GM06990 (cell line): ENCODE data around the gene SARM1.

Source experiments
- DNase-seq: peaks from one replicate; pipeline ENCODE4 v3.0.0-alpha.2; 2011; ENCODE audit not compliant: insufficient read length; ENCODE audit errors: extremely low read depth
- H3K27me3 ChIP-seq: replicated peaks from 2 replicates; pipeline ENCODE4 v1.6.0; 2011; ENCODE audit warnings: low read length; ENCODE audit not compliant: control insufficient read depth, insufficient read depth
- H3K36me3 ChIP-seq: 2 replicates; pipeline ENCODE4 v1.5.1; 2011; ENCODE audit warnings: low read length; ENCODE audit not compliant: control insufficient read depth, insufficient read depth
- H3K4me3 ChIP-seq: replicated peaks from 2 replicates; pipeline ENCODE4 v1.5.1; 2011; ENCODE audit warnings: low read depth, mild to moderate bottlenecking, control low read depth, low read length
- CTCF ChIP-seq: IDR thresholded peaks from 2 replicates; pipeline ENCODE4 v1.5.1; 2011; ENCODE audit warnings: low read length, control low read depth, mild to moderate bottlenecking, inconsistent platforms; ENCODE audit not compliant: insufficient read depth, poor library complexity, severe bottlenecking

SARM1 gene

GRCh38 chr17:28443901-28444638 is 72.6 kb downstream of the SARM1 start:
- no peaks in the 10 kb centered on the region for H3K27me3 ChIP-seq
- no peaks in the 10 kb centered on the region for H3K36me3 ChIP-seq
- DNase-seq = no peak
- no peak for TF ChIP-seq CTCF
- no peak overlapping the region for H3K4me3 ChIP-seq

GRCh38 chr17:28446716-28447395 is 75.4 kb downstream of the SARM1 start:
- no peaks in the 10 kb centered on the region for H3K27me3 ChIP-seq
- no peak for TF ChIP-seq CTCF
- DNase-seq = no peak
- H3K36me3 ChIP-seq = no peaks in the 10 kb centered on the region
- no peak overlapping the region for H3K4me3 ChIP-seq

GRCh38 chr17:28447396-28447760 is 75.9 kb downstream of the SARM1 start:
- no peak for TF ChIP-seq CTCF
- no peaks in the 10 kb centered on the region for H3K27me3 ChIP-seq
- no peaks in the 10 kb centered on the region for H3K36me3 ChIP-seq
- DNase-seq = no peak
- H3K4me3 ChIP-seq = no peak overlapping the region

GRCh38 chr17:28449859-28450258 is 78.4 kb downstream of the SARM1 start:
- Histone ChIP-seq H3K27me3 (no peaks in the 10 kb centered on the region), H3K36me3 (no peaks in the 10 kb centered on the region), H3K4me3 (no peak overlapping the region)
- TF ChIP-seq CTCF = no peak
- DNase-seq = no peak
